Brain microvascular endothelial cell (primary cell): ENCODE measurements around the gene FAT2.

Source experiments
- DNase-seq: peaks from one replicate; pipeline ENCODE4 v3.0.0-alpha.2; 2020
- H3K27ac ChIP-seq: fragments of 250-450 bp; sonication (Bioruptor Pico); 2 replicates; pipeline ENCODE4 v1.5.1; 2020; ENCODE audit warnings: mild to moderate bottlenecking, moderate library complexity
- H3K27me3 ChIP-seq: fragments of 250-450 bp; sonication (Bioruptor Pico); replicated peaks from 2 replicates; pipeline ENCODE4 v1.5.1; 2020; ENCODE audit warnings: mild to moderate bottlenecking
- H3K36me3 ChIP-seq: fragments of 250-450 bp; sonication (Bioruptor Pico); replicated peaks from 2 replicates; pipeline ENCODE4 v1.5.1; 2020; ENCODE audit warnings: mild to moderate bottlenecking
- H3K4me3 ChIP-seq: 2 replicates; pipeline ENCODE4 v1.5.1; 2011; ENCODE audit warnings: low read depth, mild to moderate bottlenecking, control low read depth, low read length, moderate library complexity
- CTCF ChIP-seq: IDR thresholded peaks from 2 replicates; pipeline ENCODE4 v1.5.1; 2011; ENCODE audit warnings: low read depth, mild to moderate bottlenecking, moderate library complexity, low read length, control low read depth, inconsistent platforms; ENCODE audit errors: missing control alignments
- in situ Hi-C: cut with HindIII; loops from 2 replicates; pipeline ENCODE4 v1.10.0; 2017; ENCODE audit warnings: low sequenced_read_pairs, low pct_ligation_motif_present

The FAT2 gene

DNA sequence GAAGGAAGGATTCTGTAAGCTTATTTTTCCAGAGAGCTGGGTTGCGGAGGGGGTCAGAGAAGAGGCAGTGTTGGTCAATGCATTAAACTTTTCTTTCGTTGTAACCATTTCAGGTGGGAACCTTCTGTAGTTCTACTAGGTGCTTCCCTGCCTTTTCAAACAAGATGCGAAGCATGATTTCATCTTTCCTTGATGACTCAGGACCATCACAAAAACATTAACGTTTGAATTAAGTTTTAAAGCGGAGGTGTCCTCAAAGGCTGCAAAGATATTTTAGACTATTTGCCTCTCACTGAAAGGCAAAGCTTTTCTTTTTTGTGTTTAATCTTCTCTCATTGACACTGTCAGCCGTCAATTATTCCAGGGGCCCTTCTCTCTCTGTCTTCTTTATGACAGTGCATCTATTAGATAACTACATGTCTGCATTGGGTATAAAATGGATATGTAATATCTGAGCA lies 26.3 kb upstream of the FAT2 start:
- Histone ChIP-seq H3K27ac (no peak overlapping the region), H3K27me3 (peaks cover 2% of the 10 kb centered on the region), H3K4me3 (no peak overlapping the region), H3K36me3 (no peaks in the 10 kb centered on the region)
- no peak for DNase-seq
- no peak for TF ChIP-seq CTCF
- in situ Hi-C loops: no loop called here

- Histone ChIP-seq H3K4me3 (no peak overlapping the region), H3K27me3 (no peaks in the 10 kb centered on the region), H3K36me3 (no peaks in the 10 kb centered on the region), H3K27ac (no peak overlapping the region)
- in situ Hi-C loops: no loop called here
- TF ChIP-seq CTCF: no peak
- no peak for DNase-seq
Measured at GRCh38 chr5:151615431-151615830, 24.3 kb upstream of the FAT2 start.

DNA sequence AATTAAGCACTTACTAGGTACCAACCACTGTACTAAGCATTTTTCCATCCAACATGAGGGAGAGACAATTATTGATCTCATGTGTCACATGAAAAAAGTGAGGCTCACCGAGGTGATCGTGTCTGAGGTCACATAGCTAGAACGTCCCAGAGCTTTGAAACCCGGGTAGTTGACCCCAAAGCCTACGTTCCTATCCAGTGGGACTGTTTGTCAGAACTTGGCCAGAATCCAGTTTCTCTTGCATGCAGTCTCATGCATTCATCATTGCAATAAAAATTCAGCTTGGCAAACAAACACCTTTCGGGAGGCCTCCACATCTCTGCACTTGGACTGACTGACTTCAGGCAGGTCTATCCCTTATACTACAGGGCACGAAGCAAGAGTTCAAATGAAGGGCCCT lies 23.4 kb upstream of the FAT2 start:
- Histone ChIP-seq H3K36me3 (no peaks in the 10 kb centered on the region), H3K27ac (no peak overlapping the region), H3K4me3 (no peak overlapping the region), H3K27me3 (no peaks in the 10 kb centered on the region)
- in situ Hi-C loops: no loop called here
- DNase-seq: no peak
- no peak for TF ChIP-seq CTCF

DNA sequence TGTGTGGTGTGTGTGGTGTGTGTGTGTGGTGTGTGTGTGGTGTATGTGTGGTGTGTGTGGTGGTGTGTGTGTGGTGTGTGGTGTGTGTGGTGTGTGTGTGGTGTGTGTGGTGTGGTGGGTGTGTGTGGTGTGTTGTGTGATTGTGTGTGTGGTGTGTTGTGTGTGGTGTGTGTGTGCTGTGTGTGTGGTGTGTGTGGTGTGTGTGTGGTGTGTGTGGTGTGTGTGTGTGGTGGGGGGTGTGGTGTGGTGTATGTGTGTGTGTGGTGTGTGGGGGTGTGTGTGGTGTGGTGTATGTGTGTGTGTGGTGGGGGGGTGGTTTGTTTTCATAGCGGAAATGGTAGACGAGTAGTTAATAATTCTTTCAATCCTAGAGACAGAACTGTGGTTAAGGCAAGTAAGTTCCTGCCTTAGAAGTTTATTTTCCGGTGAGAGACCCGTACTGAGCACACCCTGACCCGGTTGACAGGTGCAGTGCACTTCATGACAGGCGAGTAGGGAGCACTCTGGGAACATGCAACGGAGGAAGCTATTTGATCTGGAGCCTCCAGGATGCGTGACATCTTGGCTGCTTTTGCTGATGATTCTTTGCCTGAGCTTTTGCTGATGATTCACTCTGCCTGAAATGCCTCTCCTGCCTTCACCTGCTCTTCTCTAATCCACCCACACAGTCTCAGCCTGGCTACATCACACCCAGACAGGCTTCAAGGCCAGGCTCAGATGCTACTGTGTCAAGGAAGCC lies 21.7 kb upstream of the FAT2 start:
- Histone ChIP-seq H3K27me3 (no peaks in the 10 kb centered on the region), H3K36me3 (no peaks in the 10 kb centered on the region), H3K4me3 (no peak overlapping the region), H3K27ac (no peak overlapping the region)
- TF ChIP-seq CTCF: no peak
- no peak for DNase-seq
- in situ Hi-C loops: no loop called here

DNA sequence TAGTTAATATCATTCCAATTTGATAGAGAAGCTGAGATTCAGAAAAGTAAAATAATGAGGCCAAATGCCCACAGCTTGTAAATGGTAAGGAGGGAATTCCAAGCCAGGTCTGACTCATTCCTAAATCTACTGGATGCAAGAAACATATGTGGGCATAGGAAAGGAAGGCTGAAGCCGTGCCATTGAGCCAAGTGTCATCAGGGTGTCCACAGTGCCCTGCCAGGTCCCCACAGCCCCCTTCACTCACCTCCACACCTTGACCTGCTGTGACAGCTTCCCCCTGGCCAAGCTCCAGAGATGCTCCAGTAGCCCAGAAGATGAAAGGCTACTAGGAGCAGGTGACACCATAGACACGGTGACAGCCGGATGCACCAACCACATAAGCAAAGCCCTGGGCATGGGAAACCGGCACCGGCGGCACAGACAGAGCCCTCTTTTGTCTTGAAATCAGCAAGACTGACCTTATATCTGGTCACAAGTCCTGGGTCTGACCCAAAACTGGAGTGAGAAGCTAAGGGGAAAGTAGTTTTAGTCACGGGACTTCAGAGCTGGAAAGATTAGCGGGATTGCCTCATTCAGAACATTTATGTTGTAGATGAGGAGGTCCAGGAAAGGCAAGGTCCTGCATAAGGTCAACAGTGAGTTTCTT lies 20.1 kb upstream of the FAT2 start:
- DNase-seq: no peak
- Histone ChIP-seq H3K27ac (no peak overlapping the region), H3K4me3 (no peak overlapping the region), H3K27me3 (no peaks in the 10 kb centered on the region), H3K36me3 (no peaks in the 10 kb centered on the region)
- in situ Hi-C loops: no loop called here
- TF ChIP-seq CTCF: no peak

DNA sequence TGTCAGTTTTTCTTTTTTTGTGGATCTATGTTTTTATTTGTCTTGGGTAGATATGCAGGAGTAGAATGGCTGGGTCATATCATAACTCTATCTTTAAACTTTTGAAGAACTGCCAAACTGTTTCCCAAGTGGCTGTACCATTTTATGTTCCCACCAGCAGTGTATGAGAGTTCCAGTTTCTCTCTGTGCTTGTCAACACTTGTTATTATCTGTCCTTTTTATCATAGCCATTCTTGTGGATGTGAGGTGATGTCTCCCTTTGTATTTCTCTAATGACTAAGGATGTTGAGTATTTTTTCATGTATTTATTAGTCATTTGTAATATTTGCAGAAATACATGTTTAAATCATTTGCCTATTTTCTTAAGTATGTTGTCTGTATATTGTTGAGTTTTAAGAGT lies 17.4 kb upstream of the FAT2 start:
- TF ChIP-seq CTCF: no peak
- no peak for DNase-seq
- in situ Hi-C loops: no loop called here

More for the DNA sequence above, 17.4 kb upstream of the FAT2 start:
- Histone ChIP-seq H3K27me3 (no peaks in the 10 kb centered on the region), H3K27ac (no peak overlapping the region), H3K36me3 (no peaks in the 10 kb centered on the region), H3K4me3 (no peak overlapping the region)
